ENCODE results near the gene PRKG2. TPM values are rescaled to one million over a fixed set of nuclear protein-coding genes. Genes with fewer than 3 reads are reported as not detected.

The PRKG2 gene
- polyA plus RNA-seq, 1 of the 3 experiments (the other 2 are of a cell fraction), result not detected

- Histone ChIP-seq H3K79me2 (ENCODE audit: insufficient read depth) (no peaks in the 10 kb centered on the region), H4K20me1 (ENCODE audit: insufficient read depth) (no peaks in the 10 kb centered on the region), H3K36me3 (replicated peaks in 1 of 2; ENCODE audit: control insufficient read depth in 1 of 2, insufficient read depth in 2 of 2, low read length in 1 of 2) (no peaks in the 10 kb centered on the region), H2AFZ (ENCODE audit: low read depth) (no peak overlapping the region), H3K27ac (ENCODE audit: low read depth in 2 of 2, low read length in 1 of 2) (no peak overlapping the region), H3K9me3 (no peaks in the 10 kb centered on the region), H3K9me2 (no peaks in the 10 kb centered on the region), H3K4me3 (ENCODE audit: low read depth in 2 of 2, low read length in 1 of 2) (no peak overlapping the region), H3K4me1 (ENCODE audit: control insufficient read depth in 1 of 2, insufficient read depth in 2 of 2, low read depth in 1 of 2, low read length in 1 of 2) (no peaks in the 10 kb centered on the region), H3K27me3 (ENCODE audit: insufficient read depth) (no peaks in the 10 kb centered on the region), H3K4me2 (no peak overlapping the region), H3K9ac (no peak overlapping the region), H3F3A (replicated peaks; ENCODE audit: insufficient read depth) (no peaks in the 10 kb centered on the region)
- no peak for TF ChIP-seq GABPA (IDR thresholded peaks at IDR 0.05; ENCODE audit: low read depth)
- no peak for TF ChIP-seq MAX (IDR thresholded peaks at IDR 0.05; ENCODE audit: low read depth)
- no peak for TF ChIP-seq SIN3A (IDR thresholded peaks at IDR 0.05; ENCODE audit: borderline replicate concordance, low read depth, low read length)
- no peak for TF ChIP-seq TCF12 (IDR thresholded peaks at IDR 0.05)
- no peak for TF ChIP-seq SMC3 (IDR thresholded peaks at IDR 0.05; ENCODE audit: low read depth, low read length)
- TF ChIP-seq ELF1 (IDR thresholded peaks at IDR 0.05), result no peak
- TF ChIP-seq REST (IDR thresholded peaks at IDR 0.05; ENCODE audit: low read depth, low read length), result no peak
- no peak for TF ChIP-seq TAF1 (IDR thresholded peaks at IDR 0.05; ENCODE audit: borderline replicate concordance, low read depth, low read length)
- no peak for TF ChIP-seq CTCF (IDR thresholded peaks at IDR 0.05)
- TF ChIP-seq PBX3 (IDR thresholded peaks at IDR 0.05), result no peak
- 3% methylated on average over 2 of the region's 2 CpGs for WGBS (ENCODE audit: low lambda C conversion rate)
- POLR2A ChIA-PET, result no interaction called here
- CTCF ChIA-PET, result no interaction called here
- no peak for DNase-seq
Measured at GRCh38 chr4:81205302-81205701, 9.7 kb downstream of the PRKG2 start.

GRCh38 chr4:81204571-81204970, 10.5 kb downstream of the PRKG2 start:
- H3F3A ChIP-seq (replicated peaks; ENCODE audit: insufficient read depth), result no peaks in the 10 kb centered on the region
- no peaks in the 10 kb centered on the region for H3K79me2 ChIP-seq (ENCODE audit: insufficient read depth)
- H3K27me3 ChIP-seq (ENCODE audit: insufficient read depth), result no peaks in the 10 kb centered on the region
- no peaks in the 10 kb centered on the region for H4K20me1 ChIP-seq (ENCODE audit: insufficient read depth)
- no peaks in the 10 kb centered on the region for H3K4me1 ChIP-seq (ENCODE audit: control insufficient read depth in 1 of 2, insufficient read depth in 2 of 2, low read depth in 1 of 2, low read length in 1 of 2)
- 18% methylated on average over 9 of the region's 9 CpGs for WGBS (ENCODE audit: low lambda C conversion rate)
- H2AFZ ChIP-seq (ENCODE audit: low read depth), result no peak overlapping the region
- H3K4me3 ChIP-seq (ENCODE audit: low read depth in 2 of 2, low read length in 1 of 2), result no peak overlapping the region
- no peak for DNase-seq
- no peaks in the 10 kb centered on the region for H3K9me3 ChIP-seq
- no peaks in the 10 kb centered on the region for H3K36me3 ChIP-seq (replicated peaks in 1 of 2; ENCODE audit: control insufficient read depth in 1 of 2, insufficient read depth in 2 of 2, low read length in 1 of 2)
- CTCF ChIA-PET, result no interaction called here
- H3K9ac ChIP-seq, result no peak overlapping the region
- POLR2A ChIA-PET, result no interaction called here
- no peak overlapping the region for H3K4me2 ChIP-seq
- H3K27ac ChIP-seq (ENCODE audit: low read depth in 2 of 2, low read length in 1 of 2), result no peak overlapping the region
- no peaks in the 10 kb centered on the region for H3K9me2 ChIP-seq
- no peak for TF ChIP-seq SMC3 (IDR thresholded peaks at IDR 0.05; ENCODE audit: low read depth, low read length)
- TF ChIP-seq TCF12 (IDR thresholded peaks at IDR 0.05), result no peak
- TF ChIP-seq PBX3 (IDR thresholded peaks at IDR 0.05), result no peak
- TF ChIP-seq POLR2AphosphoS5 (IDR thresholded peaks at IDR 0.05; ENCODE audit: low read depth, low read length), result no peak
- no peak for TF ChIP-seq REST (IDR thresholded peaks at IDR 0.05; ENCODE audit: low read depth, low read length)
- no peak for TF ChIP-seq FOXJ3 (CRISPR knock-in tag; IDR thresholded peaks at IDR 0.05)
- no peak for TF ChIP-seq CHD2 (IDR thresholded peaks at IDR 0.05; ENCODE audit: low read length, partially characterized antibody)
- no peak for TF ChIP-seq USF2 (IDR thresholded peaks at IDR 0.05; ENCODE audit: borderline replicate concordance, low read depth, low read length)
